Daoy (cell line): Measurements from ENCODE around the gene MYL3. TPM values are rescaled to one million over a fixed set of nuclear protein-coding genes. Genes with fewer than 3 reads are reported as not detected.

ENCODE experiments used
- DNase-seq: peaks from one replicate; pipeline ENCODE4 v3.0.0-alpha.2; 2015; ENCODE audit warnings: low read depth
- total RNA-seq: library from RNA; depleted of rRNA; stranded (reverse); fragments of >200 nt; shearing (Covaris generic); gene quantifications from 2 replicates; pipeline ENCODE4 v1.2.3, GENCODE V29; 2014

The MYL3 gene
- total RNA-seq, 1 experiment from 2014 or later, result not detected

DNA sequence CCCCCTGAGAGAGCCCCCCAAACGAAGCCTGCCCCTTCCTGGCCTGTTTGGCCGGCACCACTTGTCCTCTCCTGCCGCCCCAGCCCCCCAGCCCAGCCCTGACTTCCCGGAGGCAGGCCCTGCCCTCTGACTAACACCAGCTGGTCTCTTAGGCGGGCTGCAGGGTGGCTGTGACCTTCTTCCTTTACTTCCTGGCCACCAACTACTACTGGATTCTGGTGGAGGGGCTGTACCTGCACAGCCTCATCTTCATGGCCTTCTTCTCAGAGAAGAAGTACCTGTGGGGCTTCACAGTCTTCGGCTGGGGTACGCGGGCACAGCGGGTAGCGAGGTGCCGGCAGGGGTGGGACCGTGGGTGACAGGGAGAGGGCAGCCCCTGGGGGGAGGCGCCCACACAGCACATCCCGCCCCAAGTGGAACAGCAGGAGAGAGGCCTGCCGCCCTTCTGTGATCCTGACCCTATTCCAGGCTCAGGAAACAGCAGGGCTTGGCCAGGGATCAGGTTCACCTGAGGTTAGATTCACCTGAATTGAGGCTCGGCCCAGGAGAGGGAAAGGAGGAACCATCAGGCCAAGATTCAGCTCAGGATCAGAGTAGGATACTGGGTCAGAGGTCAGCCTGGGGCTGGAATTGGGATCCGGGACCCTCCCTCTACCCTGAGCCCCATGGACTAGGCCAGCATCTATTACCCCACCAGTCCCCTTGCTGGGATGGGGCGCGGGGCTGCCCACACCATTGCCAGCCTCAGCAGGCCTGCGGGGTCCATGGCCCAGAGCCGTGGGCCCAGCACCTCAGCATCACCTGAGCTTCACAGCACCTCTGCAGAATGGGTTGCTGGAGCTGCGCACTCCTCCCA, 36.1 kb upstream of the MYL3 start:
- DNase-seq, result no peak

- no peak for DNase-seq
Measured at GRCh38 chr3:46898321-46899150, 35.3 kb upstream of the MYL3 start.

GRCh38 chr3:46897829-46898320, 34.6 kb upstream of the MYL3 start:
- DNase-seq, result no peak

DNA sequence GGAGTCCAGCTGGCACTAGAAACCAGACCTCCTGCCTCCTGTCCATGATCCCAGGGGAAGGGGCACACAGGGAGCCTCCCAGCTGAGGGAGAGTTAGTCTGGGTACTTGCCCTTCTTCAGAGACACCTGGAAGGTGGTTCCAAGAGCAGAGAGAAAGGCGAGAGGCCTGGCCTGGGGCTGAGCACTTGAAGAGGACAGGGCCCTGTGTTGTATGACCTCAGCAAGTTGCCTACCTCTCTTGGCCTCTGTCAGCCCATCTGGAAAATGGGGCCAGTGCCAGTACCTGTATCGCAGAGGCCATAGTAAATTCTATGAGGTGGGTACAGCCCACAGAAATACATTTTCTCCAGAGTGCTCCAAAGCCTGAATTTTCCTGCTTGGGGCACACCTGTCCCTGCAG, 33.8 kb upstream of the MYL3 start:
- DNase-seq, result no peak

DNA sequence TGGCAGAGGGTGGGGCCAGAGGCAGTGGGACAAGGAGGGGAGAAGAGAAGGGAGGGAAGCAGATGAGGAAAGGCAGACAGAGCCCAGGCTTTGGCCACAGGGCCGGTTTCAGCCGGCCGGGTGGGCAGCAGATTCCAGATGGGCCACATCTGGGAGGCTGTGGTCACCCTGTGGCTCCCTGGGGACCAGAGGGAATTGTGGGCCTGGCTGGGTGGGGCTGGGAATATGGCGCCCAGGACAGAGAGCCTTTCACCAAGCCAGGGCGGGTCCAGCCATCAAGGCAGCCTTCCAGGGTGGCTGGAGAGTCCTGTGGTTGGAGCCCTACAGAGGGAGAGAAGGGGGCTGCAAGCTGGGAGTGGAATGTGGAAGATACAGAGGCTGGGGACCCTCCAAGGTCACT, 33.1 kb upstream of the MYL3 start:
- DNase-seq, result no peak

- no peak for DNase-seq
Measured at GRCh38 chr3:46895761-46896160, 32.5 kb upstream of the MYL3 start.

- peak; percentile 36 for DNase-seq
Measured at GRCh38 chr3:46895204-46895660, 32.0 kb upstream of the MYL3 start.

DNA sequence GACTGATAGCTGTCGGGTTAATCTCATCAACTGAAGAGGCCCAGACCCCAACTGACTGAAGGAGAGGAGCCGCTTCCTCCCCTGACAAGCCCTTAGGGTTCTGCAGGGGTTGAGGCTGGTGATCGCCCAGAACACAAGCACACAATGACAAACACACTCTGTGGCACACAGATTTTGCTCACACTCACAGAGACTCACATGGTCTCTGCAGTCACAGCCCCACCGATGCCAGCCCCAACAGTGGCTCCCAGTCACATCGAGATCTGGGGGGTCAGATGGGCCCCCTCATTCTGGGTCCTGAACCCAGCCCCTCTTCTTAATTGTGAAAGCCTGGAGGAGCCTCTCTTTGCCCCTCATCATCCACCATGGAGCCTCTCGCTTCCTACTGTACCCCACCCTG, 31.0 kb upstream of the MYL3 start:
- no peak for DNase-seq

DNA sequence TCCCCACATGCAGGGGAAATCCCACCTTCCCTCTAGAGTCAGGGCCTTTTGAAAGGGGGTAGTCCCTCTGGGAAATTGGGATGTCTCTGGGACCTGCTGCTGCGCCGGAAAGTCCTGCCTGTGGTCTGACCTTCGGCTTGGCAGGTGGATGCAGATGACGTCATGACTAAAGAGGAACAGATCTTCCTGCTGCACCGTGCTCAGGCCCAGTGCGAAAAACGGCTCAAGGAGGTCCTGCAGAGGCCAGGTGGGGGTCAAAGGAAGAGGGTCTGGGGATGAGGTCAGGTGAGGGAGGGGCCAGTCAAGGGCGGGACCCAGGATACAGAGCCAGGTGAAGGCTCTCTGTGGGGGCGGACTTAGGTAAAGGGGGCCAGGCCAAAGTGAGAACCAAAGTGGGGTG, 30.5 kb upstream of the MYL3 start:
- no peak for DNase-seq

GRCh38 chr3:46893146-46893748, 30.0 kb upstream of the MYL3 start:
- no peak for DNase-seq

GRCh38 chr3:46892285-46893145, 29.3 kb upstream of the MYL3 start:
- peak; percentile 60 for DNase-seq

DNA sequence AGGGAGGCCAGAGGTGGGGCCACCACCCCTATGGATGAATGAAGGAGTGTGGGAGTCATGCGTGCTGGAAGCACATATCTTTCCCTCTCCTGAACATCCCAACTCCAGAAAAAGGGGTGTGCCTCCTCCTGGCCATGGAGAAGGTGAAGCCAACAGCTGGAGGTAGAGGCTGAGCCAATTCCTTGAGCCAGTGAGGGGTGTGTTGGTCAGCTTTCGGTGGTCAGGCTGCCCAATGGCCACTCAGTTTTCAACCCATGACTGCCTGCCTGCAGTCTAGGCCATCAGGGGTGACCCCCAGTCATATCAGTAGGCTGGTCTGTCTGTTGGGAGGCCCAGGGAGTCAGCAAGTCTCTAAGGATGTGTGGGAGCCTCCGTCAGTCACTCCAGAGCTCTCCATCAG, 27.9 kb upstream of the MYL3 start:
- DNase-seq, result no peak

DNA sequence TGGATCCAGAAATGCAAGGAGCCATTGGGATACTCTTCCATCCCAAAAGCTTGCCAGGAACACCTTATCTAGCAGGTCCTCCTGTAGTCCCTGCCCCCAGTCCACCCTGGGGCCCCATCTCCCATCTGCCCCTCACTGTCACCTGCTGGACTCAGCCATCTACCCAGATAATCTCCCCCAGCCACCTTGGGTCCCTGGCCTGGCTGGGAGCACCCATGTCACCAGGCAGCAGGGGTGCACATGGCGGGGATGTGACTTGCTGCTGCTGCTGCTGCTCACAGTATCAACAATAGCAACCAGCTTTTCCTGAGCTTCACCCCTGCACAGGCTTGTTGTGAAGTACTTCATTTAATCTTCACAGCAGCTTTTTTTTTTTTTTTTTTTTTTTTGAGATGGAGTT, 26.9 kb upstream of the MYL3 start:
- DNase-seq, result no peak

- DNase-seq, result no peak
Measured at GRCh38 chr3:46889381-46890110, 26.3 kb upstream of the MYL3 start.

DNA sequence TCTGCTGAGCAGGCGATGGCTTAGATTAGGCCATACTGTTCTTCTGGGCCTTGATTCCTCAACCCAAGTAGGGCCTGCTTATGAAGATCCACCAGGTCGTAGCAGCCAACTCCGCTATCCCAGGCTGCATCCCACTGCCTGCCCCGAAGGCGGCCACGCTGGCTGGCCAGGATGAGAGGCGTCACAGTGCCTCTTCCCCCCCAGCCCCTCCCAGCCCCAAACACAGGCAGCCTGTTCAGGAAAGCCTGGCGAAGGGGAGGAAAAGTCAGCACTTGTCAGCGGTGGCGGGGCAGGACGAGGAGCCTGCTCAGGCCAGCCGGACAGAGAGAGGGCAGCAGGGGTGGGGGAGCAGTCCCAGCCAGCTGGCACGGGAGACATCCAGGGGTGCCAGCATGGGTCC, 25.5 kb upstream of the MYL3 start:
- no peak for DNase-seq

GRCh38 chr3:46887980-46888494, 24.8 kb upstream of the MYL3 start:
- no peak for DNase-seq

GRCh38 chr3:46885612-46886011, 22.4 kb upstream of the MYL3 start:
- DNase-seq, result no peak

- no peak for DNase-seq
Measured at GRCh38 chr3:46884929-46885328, 21.7 kb upstream of the MYL3 start.

DNA sequence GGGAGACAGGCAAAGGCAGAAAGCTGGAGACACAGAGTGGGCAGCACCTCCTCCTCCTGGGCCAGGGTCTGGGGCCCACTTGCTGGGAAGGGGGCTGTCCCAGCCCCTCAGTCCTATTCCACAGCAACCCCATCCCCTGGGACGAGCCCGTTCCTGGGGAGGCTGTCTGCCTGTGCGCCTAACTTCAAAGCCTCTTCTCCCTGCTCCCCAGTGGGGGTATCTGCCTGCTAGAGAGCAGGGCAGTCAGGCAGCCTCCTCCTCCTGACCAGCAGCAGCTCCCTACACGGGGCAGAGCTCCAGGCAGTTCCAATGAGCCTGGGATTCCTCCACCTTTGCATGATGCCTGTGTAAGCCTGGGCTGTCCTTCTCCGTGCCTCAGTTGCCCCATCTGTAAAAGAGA, 21.2 kb upstream of the MYL3 start:
- no peak for DNase-seq

DNA sequence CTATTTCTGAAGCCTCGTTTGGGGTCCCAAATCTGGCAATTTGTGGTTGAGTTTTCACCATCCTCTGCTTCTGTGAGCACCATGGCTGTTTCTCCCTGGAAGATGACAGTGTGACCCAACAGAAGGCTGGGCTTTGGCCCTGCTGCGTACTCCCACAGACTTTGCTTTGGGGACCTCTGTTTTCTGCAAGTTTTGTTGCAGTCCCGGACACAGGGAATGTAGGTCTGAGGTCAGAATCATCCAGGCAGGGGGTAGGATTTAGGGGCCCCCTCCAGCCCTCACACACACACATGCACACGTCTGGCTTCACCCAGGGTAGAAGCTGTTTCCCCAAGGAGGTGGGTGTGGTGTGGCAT, 20.6 kb upstream of the MYL3 start:
- no peak for DNase-seq
